Left colon (tissue), 2 donors: Measurements from ENCODE around the gene ADGRA3. TPM values are rescaled to one million over a fixed set of nuclear protein-coding genes. Genes with fewer than 3 reads are reported as not detected.
"Not testable (repeated sequence)": the region's sequence is repeated elsewhere in the genome, so short reads cannot be mapped to it uniquely, and the experiment has no call there.

Experiments used
- ATAC-seq: fragments of 200-7000 bp; cut with Tn5 transposase; one replicate; pipeline ENCODE4 v1.9.1; 2020; ENCODE audit warnings: mild to moderate bottlenecking, moderate library complexity
- DNase-seq, 2 donors: peaks; one replicate each; pipeline ENCODE4 v3.0.0-alpha.2; 2020
- intact Hi-C, 2 donors: fragments of 100-400 bp; cut with DNase I in 1 of 2; cut with micrococcal nuclease in 1 of 2; formaldehyde crosslinking; loops; one replicate each; pipeline versions ENCODE4 v1.11.2 to v1.14.0; 2022; cut with DNase I, micrococcal nuclease
- total RNA-seq, 2 donors: library from RNA; stranded (reverse); fragmentation: NEBNext Ultra II Directional; extraction: Animal tissue kit (Norgen Biotek cat#: 25700); gene quantifications; one replicate each; pipeline ENCODE4 v1.2.1, GENCODE V29; 2021
- donor health status: DM: no; HTN: no; CAD: no.
- donor health status: DM: yes; HTN: yes; CAD: no.

ADGRA3 gene
- total RNA-seq, 2 donors from 2014 or later = 60.6 to 68.9 TPM

DNA sequence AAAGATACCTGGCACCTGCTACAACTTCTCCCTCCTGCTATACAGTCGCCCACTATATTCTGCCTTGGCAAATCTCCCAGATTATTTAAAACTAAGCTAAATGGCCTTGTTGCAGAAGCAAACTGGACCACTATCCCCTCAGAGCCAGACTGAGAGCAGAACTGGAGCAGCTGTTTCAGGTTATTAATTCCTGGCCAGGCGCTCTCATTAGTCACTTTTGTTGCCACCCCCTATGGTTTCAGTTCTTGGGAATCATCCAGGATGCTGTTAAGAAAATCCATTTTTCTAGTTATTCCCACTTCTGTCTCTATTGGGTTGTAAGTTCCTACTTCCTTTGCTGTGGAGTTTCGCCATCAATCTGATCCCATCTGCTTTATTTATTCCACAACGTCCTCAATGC is 30.1 kb downstream of the ADGRA3 start:
- intact Hi-C loops = no loop called here
- ATAC-seq = no peak
- no peak for DNase-seq

- ATAC-seq (peak; percentile 41), DNase-seq (no peak)
- intact Hi-C loops = no loop called here
These were observed 32.3 kb downstream of the ADGRA3 start for GRCh38 chr4:22483551-22483981.

GRCh38 chr4:22482250-22483127 is 33.4 kb downstream of the ADGRA3 start:
- DNase-seq (no peak), ATAC-seq (peak; percentile 10)
- intact Hi-C loops = no loop called here

GRCh38 chr4:22480675-22481327 is 35.1 kb downstream of the ADGRA3 start:
- DNase-seq (no peak), ATAC-seq (peak; percentile 6)
- intact Hi-C loops = no loop called here

DNA sequence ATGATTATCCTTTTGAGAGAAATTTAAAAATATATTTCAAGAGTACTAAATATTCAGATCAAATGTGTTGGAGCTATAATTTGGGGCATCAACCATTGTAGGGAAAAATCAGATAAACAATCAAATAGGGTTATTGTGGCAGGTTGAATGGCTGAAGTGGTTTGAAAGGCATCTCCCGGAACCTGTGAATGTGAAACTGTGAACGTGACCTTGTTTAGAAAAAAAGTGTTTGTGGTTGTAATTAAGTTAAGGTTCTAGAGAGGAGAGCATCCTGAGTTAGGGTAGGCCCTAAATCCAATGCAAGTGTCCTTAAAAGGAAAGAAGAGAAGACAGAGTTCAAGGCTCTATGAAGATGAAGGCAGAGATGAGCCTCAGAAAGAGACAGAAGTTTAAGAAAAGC is 37.4 kb downstream of the ADGRA3 start:
- intact Hi-C loops = no loop called here
- ATAC-seq (no peak), DNase-seq (no peak)

GRCh38 chr4:22477813-22478182 is 38.1 kb downstream of the ADGRA3 start:
- ATAC-seq (no peak), DNase-seq (no peak)
- intact Hi-C loops = no loop called here

- ATAC-seq = peak; percentile 96
- intact Hi-C loops = no loop called here
- peak in 1 of 2 donors; percentile 62 for DNase-seq
These were observed 38.6 kb downstream of the ADGRA3 start for GRCh38 chr4:22477136-22477812.

DNA sequence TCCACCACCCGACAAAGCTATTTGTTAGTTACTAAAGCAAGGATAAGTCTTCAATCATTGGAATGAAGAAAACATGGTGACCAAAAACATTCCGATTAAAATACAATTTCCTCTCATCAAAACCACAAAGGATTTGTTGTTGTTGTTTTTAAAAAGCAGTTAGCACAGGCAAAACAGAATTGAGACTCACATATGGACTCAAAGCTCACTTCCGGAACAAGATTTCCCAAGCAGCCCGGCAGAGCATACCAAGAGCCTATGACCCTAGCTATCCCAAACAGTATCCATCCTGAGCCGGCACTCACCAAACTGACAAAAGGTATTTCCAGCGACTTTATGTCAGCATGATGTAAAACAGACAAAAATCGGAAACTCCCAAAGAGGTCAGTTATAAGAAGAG is 39.9 kb downstream of the ADGRA3 start:
- no peak for ATAC-seq
- intact Hi-C loops = no loop called here
- DNase-seq = no peak

DNA sequence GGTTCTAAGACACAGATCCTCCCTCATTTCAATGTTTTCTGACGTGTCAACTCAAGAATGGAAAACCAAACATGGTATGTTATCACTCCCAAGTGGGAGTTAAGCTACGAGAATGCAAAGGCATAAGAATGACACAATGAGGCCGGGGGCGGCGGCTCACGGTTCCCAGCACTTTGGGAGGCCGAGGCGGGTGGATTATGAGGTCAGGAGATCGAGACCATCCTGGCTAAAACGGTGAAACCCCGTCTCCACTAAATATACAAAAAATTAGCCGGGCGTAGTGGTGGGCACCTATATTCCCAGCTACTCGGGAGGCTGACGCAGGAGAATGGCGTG is 40.6 kb downstream of the ADGRA3 start:
- intact Hi-C loops, DNase-seq, ATAC-seq: not testable (repeated sequence)

GRCh38 chr4:22474636-22475310 is 41.1 kb downstream of the ADGRA3 start:
- no peak for DNase-seq
- intact Hi-C loops = no loop called here
- no peak for ATAC-seq

DNA sequence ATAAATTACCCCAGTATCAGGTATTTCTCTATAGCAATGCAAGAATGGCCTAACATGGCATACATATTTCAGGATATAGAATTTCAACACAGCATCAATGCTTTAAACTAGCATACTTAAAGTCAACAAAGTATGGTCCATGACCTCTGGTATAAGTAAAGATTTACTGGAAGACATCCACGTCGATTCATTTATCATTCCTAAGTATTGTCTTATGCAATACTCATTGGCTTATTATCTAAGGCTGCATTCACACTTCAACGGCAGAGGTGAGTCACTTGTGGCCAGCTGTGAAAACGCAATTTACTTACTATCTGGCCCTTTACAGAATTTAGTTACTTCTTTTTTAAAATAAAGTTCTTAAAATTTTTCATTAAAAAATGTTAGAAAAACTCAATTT is 42.6 kb downstream of the ADGRA3 start:
- intact Hi-C loops = no loop called here
- DNase-seq (no peak), ATAC-seq (no peak)

- ATAC-seq (no peak), DNase-seq (no peak)
- intact Hi-C loops = no loop called here
These were observed 43.8 kb downstream of the ADGRA3 start for GRCh38 chr4:22471999-22472461.

DNA sequence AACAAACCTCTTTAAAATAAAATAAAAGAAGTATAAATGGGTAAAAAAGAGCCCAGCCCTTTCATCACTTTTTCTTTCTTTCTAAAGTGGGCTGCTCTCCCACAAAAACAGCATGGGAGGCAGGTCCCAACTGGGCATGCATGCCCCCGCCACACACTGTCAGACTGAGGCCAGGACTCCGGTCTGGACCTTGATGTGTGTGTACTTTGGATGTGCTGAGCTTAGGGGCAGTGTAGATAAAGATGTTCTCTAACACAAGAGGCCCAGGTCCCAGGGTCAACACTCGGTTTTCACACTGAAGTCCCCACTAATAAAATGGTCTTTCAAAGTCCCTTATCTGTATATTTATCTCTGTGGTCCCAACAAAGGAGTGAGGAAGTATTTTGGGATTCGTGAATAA is 44.4 kb downstream of the ADGRA3 start:
- no peak for ATAC-seq
- intact Hi-C loops = no loop called here
- no peak for DNase-seq

GRCh38 chr4:22466581-22466980 is 49.3 kb downstream of the ADGRA3 start:
- DNase-seq = no peak
- intact Hi-C loops = no loop called here
- no peak for ATAC-seq

GRCh38 chr4:22465996-22466395 is 49.9 kb downstream of the ADGRA3 start:
- no peak for ATAC-seq
- intact Hi-C loops = no loop called here
- no peak for DNase-seq

GRCh38 chr4:22465349-22465748 is 50.5 kb downstream of the ADGRA3 start:
- ATAC-seq (no peak), DNase-seq (no peak)
- intact Hi-C loops = no loop called here

DNA sequence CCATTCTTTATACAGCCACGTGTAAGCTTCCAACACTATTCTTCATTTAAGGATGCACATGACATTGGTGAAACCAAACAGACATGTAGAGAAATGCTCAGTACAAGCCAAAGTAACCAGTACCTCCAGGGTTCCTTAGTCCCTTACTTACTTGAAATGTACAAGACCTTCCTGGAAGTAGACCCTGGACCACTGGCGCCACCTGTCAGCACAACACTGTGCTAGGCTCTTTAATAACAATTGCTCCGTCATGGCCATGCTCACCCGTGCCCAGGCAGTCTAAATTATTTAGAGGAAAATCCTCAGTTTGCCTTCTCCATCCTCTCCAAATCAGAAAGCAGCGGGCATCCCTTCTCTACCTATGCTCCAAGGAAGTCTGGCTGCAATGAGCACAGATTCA is 52.7 kb downstream of the ADGRA3 start:
- ATAC-seq (peak; percentile 18), DNase-seq (no peak)

DNA sequence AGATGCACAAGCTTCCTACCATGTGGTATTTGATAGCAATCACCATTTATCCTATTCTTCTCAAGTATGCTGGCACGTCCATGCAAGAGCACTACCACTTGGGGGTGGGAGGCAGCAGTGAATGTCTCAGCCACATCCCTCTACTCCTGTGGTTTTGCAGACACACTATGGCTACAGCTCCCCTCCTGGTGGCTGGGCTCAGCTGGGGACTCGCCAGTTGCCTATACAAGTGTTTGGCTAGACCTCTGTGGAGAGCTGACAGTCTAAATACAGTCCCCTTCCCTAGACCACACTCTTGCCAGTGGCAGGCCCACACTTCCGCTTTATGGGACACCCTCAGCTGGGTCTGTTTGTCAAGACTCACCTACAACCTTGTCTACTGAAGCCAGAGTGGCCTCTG is 53.2 kb downstream of the ADGRA3 start:
- ATAC-seq (no peak), DNase-seq (no peak)
- intact Hi-C loops = no loop called here

More for the DNA sequence above, 52.7 kb downstream of the ADGRA3 start:
- intact Hi-C loops = no loop called here

DNA sequence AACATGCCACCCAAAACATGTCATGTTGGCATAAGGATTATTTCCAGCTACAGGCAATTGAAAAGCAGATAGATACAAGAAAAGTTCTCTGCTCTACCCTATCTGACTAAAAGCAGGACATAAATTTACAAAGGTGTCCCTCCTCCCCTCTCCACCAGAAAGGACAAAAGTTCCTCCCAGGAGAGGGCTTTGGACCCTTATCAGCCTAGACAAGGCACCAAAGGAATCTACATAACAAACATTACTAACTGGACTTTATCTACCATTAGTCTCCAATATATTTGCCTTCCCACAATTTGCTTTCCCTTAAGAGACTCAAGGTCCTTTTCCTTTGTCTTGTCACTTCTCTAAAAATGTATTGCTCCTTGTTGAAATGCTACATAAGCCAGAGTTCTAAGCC is 55.6 kb downstream of the ADGRA3 start:
- intact Hi-C loops = no loop called here
- ATAC-seq (no peak), DNase-seq (no peak)
